Activated CD8-positive, alpha-beta memory T cell treated with anti-CD3 and anti-CD28 coated beads for 48 hours (primary cell): ENCODE measurements around the gene LY9.

ENCODE experiments used
- DNase-seq, 3 experiments: peaks; one replicate each; pipeline ENCODE4 v3.0.0-alpha.2; 2020; ENCODE audit warnings: low read depth in 2 of 3, low spot score in 2 of 3

LY9 gene

GRCh38 chr1:160834945-160835565, 39.1 kb downstream of the LY9 start:
- no peak for DNase-seq

GRCh38 chr1:160835751-160836150, 39.8 kb downstream of the LY9 start:
- no peak for DNase-seq

GRCh38 chr1:160836561-160836960, 40.6 kb downstream of the LY9 start:
- no peak for DNase-seq

- no peak for DNase-seq
Observed at GRCh38 chr1:160836981-160837557, 41.1 kb downstream of the LY9 start.

GRCh38 chr1:160837558-160838205, 41.7 kb downstream of the LY9 start:
- peak; percentile 49 to 72 (median 51) for DNase-seq

GRCh38 chr1:160838888-160839287, 42.9 kb downstream of the LY9 start:
- no peak for DNase-seq

GRCh38 chr1:160839746-160840145, 43.8 kb downstream of the LY9 start:
- no peak for DNase-seq

GRCh38 chr1:160841079-160841478, 45.1 kb downstream of the LY9 start:
- DNase-seq, result no peak

- DNase-seq, result no peak
Observed at GRCh38 chr1:160844447-160845232, 48.7 kb downstream of the LY9 start.

- no peak for DNase-seq
Observed at GRCh38 chr1:160846281-160846680, 50.3 kb downstream of the LY9 start.

- no peak for DNase-seq
Observed at GRCh38 chr1:160850541-160850940, 54.6 kb downstream of the LY9 start.

GRCh38 chr1:160850993-160851392, 55.0 kb downstream of the LY9 start:
- no peak for DNase-seq

GRCh38 chr1:160853014-160853413, 57.0 kb downstream of the LY9 start:
- no peak for DNase-seq

- DNase-seq, result no peak
Observed at GRCh38 chr1:160853754-160854153, 57.8 kb downstream of the LY9 start.

- no peak for DNase-seq
Observed at GRCh38 chr1:160855181-160855981, 59.4 kb downstream of the LY9 start.

GRCh38 chr1:160858097-160858496, 62.1 kb downstream of the LY9 start:
- DNase-seq, result no peak

- no peak for DNase-seq
Observed at GRCh38 chr1:160858507-160858906, 62.5 kb downstream of the LY9 start.

- DNase-seq, result no peak
Observed at GRCh38 chr1:160859166-160859565, 63.2 kb downstream of the LY9 start.

- no peak for DNase-seq
Observed at GRCh38 chr1:160860840-160861505, 65.0 kb downstream of the LY9 start.

- DNase-seq, result peak in 1 of 3 experiments; percentile 63
Observed at GRCh38 chr1:160862203-160863060, 66.5 kb downstream of the LY9 start, which contains the start of gene CD244. Gene CD244 (minus strand): TSS chr1:160862887. CDS start chr1:160862677, 210 bp downstream.
